GM13976 (cell line): Measurements from ENCODE around the gene CEMIP.

Experiments
- DNase-seq: peaks from one replicate; pipeline ENCODE4 v3.0.0; 2012; ENCODE audit warnings: low spot score
- CTCF ChIP-seq: IDR thresholded peaks from 2 replicates; pipeline ENCODE4 v1.5.1; 2012; ENCODE audit warnings: borderline replicate concordance, mild to moderate bottlenecking; ENCODE audit not compliant: insufficient read depth; ENCODE audit errors: extremely low read depth, missing control alignments, control extremely low read depth
- in situ Hi-C: fragments of 300-500 bp; cut with MboI; formaldehyde crosslinking; loops from one replicate; pipeline ENCODE4 v1.12.0; 2022; ENCODE audit warnings: low sequenced_read_pairs, mixed read lengths, inconsistent platforms; ENCODE audit not compliant: unreplicated experiment

Gene CEMIP

GRCh38 chr15:80828796-80829195 is 49.6 kb downstream of the CEMIP start:
- no peak for DNase-seq
- TF ChIP-seq CTCF, result no peak
- in situ Hi-C loops, result no loop called here

- no peak for TF ChIP-seq CTCF
- in situ Hi-C loops, result no loop called here
- no peak for DNase-seq
These were observed 51.5 kb downstream of the CEMIP start for GRCh38 chr15:80830677-80831076.

- in situ Hi-C loops, result no loop called here
- no peak for DNase-seq
- TF ChIP-seq CTCF, result no peak
These were observed 52.0 kb downstream of the CEMIP start for GRCh38 chr15:80831192-80831591.

- DNase-seq, result no peak
These were observed 52.5 kb downstream of the CEMIP start for GRCh38 chr15:80831606-80832224.

GRCh38 chr15:80832686-80833085 is 53.5 kb downstream of the CEMIP start:
- no peak for TF ChIP-seq CTCF
- no peak for DNase-seq
- in situ Hi-C loops, result no loop called here

More at GRCh38 chr15:80831606-80832224, 52.5 kb downstream of the CEMIP start:
- in situ Hi-C loops, result no loop called here
- no peak for TF ChIP-seq CTCF

GRCh38 chr15:80834402-80834801 is 55.2 kb downstream of the CEMIP start:
- in situ Hi-C loops, result no loop called here

More at GRCh38 chr15:80834402-80834801, 55.2 kb downstream of the CEMIP start:
- DNase-seq, result no peak
- no peak for TF ChIP-seq CTCF
